HG03442 (cell line): ENCODE data around the gene NKX1-1.
"Not testable (repeated sequence)": the region's sequence is repeated elsewhere in the genome, so short reads cannot be mapped to it uniquely, and the experiment has no call there.

Experiments used
- ATAC-seq: cut with Tn5 transposase; IDR thresholded peaks from one replicate; pipeline ENCODE4 v1.9.1; 2021; ENCODE audit warnings: mild to moderate bottlenecking, moderate library complexity; ENCODE audit not compliant: unreplicated experiment

The NKX1-1 gene

DNA sequence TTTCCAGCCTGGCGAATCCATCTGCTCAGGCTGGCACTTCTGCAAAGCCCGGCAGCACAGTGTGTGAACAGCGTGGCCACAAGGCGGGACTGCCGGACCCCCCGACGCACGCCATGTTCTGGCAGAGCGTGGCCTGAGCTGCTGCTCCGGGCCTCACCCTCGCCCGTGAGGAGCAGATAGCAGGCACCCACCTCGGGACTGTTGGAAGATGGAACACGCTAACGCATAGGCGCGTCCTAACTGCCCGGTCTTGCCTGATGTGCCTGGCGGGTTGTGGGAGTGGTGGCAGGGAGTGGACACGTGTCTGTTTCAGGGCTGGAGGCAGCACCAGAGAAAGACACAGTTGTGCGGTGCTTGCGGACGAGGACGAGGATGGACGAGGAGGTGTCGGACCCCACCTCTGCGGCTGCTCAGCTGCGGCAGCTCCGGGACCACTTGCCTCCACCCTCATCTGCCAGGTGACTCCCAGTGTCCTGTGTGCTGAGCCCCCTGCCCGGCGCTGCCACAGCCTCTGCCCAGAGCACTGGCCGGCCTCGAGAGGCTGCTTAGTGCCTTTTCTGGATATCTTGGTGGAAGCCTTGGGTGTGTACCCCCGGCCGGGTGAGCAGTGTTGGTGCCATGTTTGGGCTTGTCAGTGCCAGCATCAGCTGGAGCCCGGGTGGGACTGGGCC is 31.1 kb downstream of the NKX1-1 start:
- no peak for ATAC-seq

DNA sequence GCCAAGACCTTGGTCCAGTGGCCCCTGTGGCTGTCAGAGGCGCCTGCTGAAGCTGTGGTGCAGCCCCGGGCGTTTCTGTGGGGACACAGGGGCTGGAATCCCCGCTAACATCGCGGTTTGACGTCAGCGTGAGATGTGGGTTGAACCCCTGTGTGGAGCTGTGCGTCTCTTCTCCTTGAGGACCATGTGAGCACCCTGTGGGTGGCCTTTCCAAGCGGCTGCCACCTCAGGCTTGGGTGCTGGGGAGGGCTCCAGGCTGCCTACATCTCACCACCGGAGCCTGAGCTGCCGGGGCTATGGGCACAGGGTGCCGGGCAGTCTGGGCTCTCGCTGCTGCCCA is 31.6 kb downstream of the NKX1-1 start:
- no peak for ATAC-seq

- ATAC-seq, result no peak
Observed at GRCh38 chr4:1373892-1374705, 32.1 kb downstream of the NKX1-1 start.

- ATAC-seq, result not testable (repeated sequence)
Observed at GRCh38 chr4:1372576-1372975, 33.7 kb downstream of the NKX1-1 start.

DNA sequence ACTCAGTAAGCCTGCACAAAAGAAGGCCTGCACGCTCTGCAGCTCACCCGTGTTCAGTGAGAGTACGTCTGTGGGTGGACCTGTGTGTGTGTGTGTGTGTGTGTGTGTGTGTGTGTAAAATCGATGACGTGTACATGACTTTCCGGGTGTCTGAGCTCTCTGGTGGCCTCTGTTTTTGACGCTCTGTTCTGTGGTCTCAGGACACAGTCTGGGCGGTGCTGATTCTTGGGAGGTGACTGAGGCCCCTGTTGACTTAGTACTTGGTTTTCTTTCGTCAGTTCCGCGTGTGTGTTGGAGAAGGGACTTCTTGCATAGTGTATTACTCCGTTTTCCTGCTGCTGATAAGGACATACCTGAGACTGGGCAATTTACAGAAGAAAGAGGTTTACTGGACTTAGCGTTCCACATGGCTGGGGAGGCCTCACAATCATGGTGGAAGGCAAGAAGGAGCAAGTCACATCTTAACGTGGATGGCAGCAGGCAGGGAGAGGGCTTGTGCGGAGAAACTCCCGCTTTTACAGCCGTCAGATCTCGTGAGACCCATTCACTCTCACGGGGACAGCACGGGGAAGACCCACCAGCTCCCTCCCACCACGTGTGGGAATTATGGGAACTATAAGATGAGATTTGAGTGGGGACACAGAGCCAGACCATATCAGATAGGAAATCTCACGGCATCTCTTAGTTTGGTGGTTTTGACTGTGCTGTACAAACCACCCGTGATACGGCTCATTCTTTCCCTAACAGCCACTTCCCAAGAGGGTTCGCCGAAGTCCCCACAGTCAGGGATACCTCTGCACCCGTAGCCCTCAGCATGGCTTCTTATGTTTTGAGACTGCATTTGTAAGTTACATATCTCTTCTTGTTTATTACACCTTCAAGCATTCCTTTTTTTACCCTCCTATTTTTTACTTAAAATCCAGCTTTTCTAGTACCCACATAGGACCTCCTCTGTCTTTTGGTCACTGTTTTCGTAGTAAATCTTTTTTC is 34.8 kb downstream of the NKX1-1 start:
- no peak for ATAC-seq

DNA sequence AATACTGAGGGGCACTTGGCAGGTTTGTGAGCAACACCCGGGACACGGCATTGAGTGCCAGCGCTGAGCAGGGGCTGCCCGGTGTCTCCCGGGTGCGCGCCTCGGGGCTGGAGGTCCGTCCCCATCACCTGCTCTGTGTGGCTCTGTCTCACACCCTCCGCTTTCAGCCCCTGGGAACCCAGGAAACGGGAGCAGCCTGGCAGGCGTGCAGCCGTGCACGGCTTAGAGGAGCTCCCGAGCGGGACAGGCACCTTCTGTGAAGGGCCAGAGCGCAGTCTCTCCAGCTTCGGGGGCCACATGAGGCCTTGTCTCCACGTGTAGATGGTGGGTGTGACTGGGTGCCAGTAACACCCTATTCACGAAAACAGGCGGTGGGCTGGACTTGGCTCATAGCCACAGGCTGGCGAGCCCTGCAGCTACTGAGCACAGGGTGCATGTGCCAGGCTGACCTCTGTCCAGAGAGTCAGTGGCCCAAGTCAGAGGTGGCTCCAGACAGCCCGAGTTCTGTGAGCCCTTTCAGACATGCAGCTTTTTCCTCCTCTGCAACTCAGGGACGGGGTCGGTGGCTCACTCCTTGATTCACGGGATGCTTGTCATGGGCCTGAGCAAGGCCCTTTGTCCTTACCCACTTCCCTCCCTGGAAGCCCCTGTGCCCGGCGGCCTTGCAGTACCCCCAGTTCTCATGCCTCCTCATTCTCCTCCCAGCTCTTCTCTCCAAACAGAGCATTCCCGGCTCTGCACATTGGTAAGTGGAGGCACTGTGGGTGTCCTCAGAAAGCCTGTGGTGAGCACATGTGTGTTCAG is 35.7 kb downstream of the NKX1-1 start:
- ATAC-seq, result no peak

DNA sequence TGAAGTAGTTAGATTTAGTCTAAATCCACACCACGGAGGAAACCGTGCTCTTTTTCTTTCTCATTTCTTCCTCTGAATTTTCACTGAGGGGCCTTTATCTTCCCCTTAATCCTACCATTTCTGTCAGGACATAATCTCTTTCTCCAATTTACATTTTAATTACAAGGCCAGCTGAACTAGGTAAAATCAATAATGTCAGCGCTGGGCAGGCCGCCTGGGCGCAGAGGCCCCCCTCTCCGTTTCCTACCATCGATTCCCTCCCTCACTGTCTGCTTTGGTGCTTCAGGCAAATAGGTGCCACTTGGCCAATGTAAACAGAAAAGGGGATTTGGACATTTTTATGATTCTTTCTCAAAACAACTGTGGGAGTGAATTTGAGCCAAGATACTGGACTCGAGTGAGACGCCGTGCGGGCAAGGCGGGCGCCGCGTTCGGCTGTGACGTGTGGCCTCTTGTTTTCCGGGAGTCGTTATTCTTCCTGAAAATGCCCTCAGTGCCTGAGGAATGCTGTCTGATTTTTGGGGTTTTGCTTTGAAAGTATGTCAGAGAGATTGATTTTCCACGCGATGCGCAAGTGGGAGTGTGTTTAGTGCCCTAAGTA is 36.7 kb downstream of the NKX1-1 start:
- ATAC-seq, result no peak

GRCh38 chr4:1369091-1369450 is 37.2 kb downstream of the NKX1-1 start:
- ATAC-seq, result no peak

DNA sequence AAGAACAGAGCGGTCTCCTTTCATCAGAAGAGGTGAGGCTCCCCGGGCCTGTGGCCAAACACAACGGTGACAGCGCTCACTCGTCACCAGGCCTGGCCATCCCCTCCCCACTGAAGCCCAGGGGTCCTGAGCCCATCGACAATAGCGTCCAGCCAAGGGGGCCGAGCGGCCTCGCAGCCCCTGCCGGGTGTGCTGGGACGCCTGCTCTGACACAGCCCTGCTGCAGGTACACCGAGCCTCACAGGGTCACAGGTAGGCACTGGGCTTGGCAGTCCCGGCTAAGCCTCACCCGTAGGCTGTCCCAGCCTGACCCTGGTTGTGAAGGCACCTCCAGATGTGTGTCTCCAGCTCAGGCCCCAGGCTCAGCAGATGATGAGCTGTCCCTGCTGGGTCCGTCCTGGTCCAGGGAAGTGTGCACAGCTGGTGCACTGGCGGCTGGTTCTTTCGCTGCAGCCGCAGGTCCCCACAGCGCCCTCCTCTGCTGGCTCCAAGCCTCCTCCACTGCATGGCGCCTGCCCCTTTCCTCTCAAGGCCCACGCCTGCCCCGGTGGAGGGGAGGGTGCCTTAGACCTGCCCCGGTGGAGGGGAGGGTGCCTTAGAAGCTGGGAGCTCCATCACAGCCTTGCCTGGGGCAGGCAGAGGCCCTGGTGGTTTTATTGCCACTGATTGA is 37.7 kb downstream of the NKX1-1 start:
- ATAC-seq, result no peak

- ATAC-seq, result no peak
Observed at GRCh38 chr4:1367936-1368289, 38.3 kb downstream of the NKX1-1 start.

GRCh38 chr4:1367230-1367935 is 38.9 kb downstream of the NKX1-1 start:
- ATAC-seq, result no peak

- no peak for ATAC-seq
Observed at GRCh38 chr4:1366371-1367229, 39.6 kb downstream of the NKX1-1 start.

- ATAC-seq, result no peak
Observed at GRCh38 chr4:1365271-1366178, 40.7 kb downstream of the NKX1-1 start.

DNA sequence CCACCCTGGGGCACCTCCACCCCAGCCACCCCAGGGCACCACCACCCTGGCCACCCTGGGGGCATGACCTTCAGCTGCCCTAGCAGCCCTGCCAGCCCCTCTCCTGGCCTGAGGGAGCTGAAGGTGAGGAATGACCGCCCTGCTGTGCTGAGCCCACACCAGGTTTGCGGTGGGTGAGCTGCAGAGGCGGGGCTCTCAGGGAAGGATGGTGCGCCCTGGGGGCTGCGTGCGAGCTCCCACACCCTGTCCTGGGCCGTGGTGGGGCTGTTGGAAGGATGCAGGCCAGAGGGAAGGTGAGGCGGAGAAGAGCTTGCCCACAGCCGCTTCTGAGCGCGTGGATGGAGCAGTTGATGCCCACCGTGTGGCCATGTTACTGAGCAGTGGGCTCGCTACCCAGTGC is 41.5 kb downstream of the NKX1-1 start:
- no peak for ATAC-seq

DNA sequence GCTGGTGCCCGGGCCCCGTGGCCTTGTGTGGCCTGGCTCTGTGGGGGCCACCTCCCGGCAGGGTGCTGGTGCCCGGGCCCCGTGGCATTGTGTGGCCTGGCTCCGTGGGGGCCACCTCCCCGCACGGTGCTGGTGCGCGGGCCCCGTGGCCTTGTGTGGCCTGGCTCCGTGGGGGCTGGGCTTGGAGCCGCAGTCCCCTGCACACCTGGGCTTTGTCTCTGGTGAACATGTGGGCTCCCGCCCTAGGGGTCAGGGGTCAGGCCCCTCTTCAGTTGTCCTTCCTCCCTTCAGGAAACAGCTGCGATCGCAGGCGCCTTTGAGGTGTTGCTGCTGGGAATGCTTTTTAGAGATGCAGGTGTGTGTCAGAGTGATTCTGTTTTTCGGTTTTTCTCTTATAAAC is 42.0 kb downstream of the NKX1-1 start:
- ATAC-seq, result no peak

GRCh38 chr4:1363513-1363912 is 42.7 kb downstream of the NKX1-1 start:
- ATAC-seq, result no peak

GRCh38 chr4:1362521-1362920 is 43.7 kb downstream of the NKX1-1 start:
- no peak for ATAC-seq
